Daoy (cell line): ENCODE measurements around the gene ZNF275. TPM values are rescaled to one million over a fixed set of nuclear protein-coding genes. Genes with fewer than 3 reads are reported as not detected.
"Not testable (repeated sequence)": the region's sequence is repeated elsewhere in the genome, so short reads cannot be mapped to it uniquely, and the experiment has no call there.

Experiments
- DNase-seq: peaks from one replicate; pipeline ENCODE4 v3.0.0-alpha.2; 2015; ENCODE audit warnings: low read depth
- total RNA-seq: library from RNA; depleted of rRNA; stranded (reverse); fragments of >200 nt; shearing (Covaris generic); gene quantifications from 2 replicates; pipeline ENCODE4 v1.2.3, GENCODE V29; 2014; rRNA removed

ZNF275 gene
- 3.5 and 5.2 TPM in 2 replicates for total RNA-seq

GRCh38 chrX:153333821-153334653, at the start of gene ZNF275:
TSS of gene ZNF275 (plus strand) at chrX:153334153. CDS start at chrX:153336680, 2,527 bp downstream.
- peak; percentile 81 for DNase-seq

- DNase-seq, result not testable (repeated sequence)
These were observed 48.3 kb upstream of the ZNF275 start for GRCh38 chrX:153285678-153286077.

GRCh38 chrX:153288807-153289206, 45.1 kb upstream of the ZNF275 start:
- DNase-seq, result not testable (repeated sequence)

GRCh38 chrX:153293485-153294071, 40.4 kb upstream of the ZNF275 start:
- DNase-seq, result not testable (repeated sequence)

- no peak for DNase-seq
These were observed 36.6 kb upstream of the ZNF275 start for GRCh38 chrX:153297376-153297775.

GRCh38 chrX:153299855-153300254, 34.1 kb upstream of the ZNF275 start:
- DNase-seq, result no peak

- no peak for DNase-seq
These were observed 32.2 kb upstream of the ZNF275 start for GRCh38 chrX:153301746-153302145.

- no peak for DNase-seq
These were observed 31.2 kb upstream of the ZNF275 start for GRCh38 chrX:153302796-153303195.

- DNase-seq, result no peak
These were observed 30.4 kb upstream of the ZNF275 start for GRCh38 chrX:153303276-153304262.

- DNase-seq, result no peak
These were observed 28.8 kb upstream of the ZNF275 start for GRCh38 chrX:153304988-153305736.

GRCh38 chrX:153305972-153306371, 28.0 kb upstream of the ZNF275 start:
- DNase-seq, result peak; percentile 17

- no peak for DNase-seq
These were observed 27.3 kb upstream of the ZNF275 start for GRCh38 chrX:153306527-153307115.

- no peak for DNase-seq
These were observed 26.4 kb upstream of the ZNF275 start for GRCh38 chrX:153307276-153308178.

GRCh38 chrX:153310901-153311300, 23.1 kb upstream of the ZNF275 start:
- DNase-seq, result no peak

- DNase-seq, result no peak
These were observed 21.9 kb upstream of the ZNF275 start for GRCh38 chrX:153312041-153312440.

- no peak for DNase-seq
These were observed 21.1 kb upstream of the ZNF275 start for GRCh38 chrX:153312842-153313241.

GRCh38 chrX:153317306-153317705, 16.6 kb upstream of the ZNF275 start:
- no peak for DNase-seq

GRCh38 chrX:153317996-153318722, 15.8 kb upstream of the ZNF275 start:
- no peak for DNase-seq

- no peak for DNase-seq
These were observed 15.1 kb upstream of the ZNF275 start for GRCh38 chrX:153318811-153319210.
